ENCODE measurements around the gene COX11.

The COX11 gene

DNA sequence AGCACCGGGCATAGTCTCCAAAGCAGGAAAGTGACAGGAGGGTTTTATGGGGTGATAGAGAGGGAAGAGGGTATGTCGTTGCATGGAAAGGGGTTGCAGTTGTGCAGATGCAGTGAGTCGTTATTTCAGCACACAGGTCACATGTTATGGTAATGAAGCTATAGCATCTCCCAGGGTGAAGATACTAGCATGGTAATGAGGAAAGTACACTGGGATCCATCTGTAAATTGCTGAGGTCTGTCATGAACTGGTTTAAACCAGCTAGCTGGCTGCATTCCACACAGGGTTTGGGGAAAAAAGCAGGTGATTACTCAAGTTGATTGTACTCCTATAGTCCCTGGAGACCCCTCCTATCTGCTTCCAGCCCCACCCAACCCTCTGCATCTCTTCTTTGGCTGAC, 11.7 kb downstream of the COX11 start:
- peaks cover 2% of the 10 kb centered on the region for H3K4me1 ChIP-seq (ENCODE audit: control insufficient read depth, insufficient read depth, low read length)
- no peaks in the 10 kb centered on the region for H3K27me3 ChIP-seq (ENCODE audit: control insufficient read depth, insufficient read depth, low read length)
- no peak overlapping the region for H3K9ac ChIP-seq (ENCODE audit: low read depth, low read length)
- no peak overlapping the region for H3K4me3 ChIP-seq (ENCODE audit: low read depth, low read length)
- H3K36me3 ChIP-seq (ENCODE audit: control insufficient read depth, insufficient read depth, low read length) = peaks cover 22% of the 10 kb centered on the region
- no peaks in the 10 kb centered on the region for H3K9me3 ChIP-seq (ENCODE audit: control insufficient read depth, insufficient read depth, low read length)

DNA sequence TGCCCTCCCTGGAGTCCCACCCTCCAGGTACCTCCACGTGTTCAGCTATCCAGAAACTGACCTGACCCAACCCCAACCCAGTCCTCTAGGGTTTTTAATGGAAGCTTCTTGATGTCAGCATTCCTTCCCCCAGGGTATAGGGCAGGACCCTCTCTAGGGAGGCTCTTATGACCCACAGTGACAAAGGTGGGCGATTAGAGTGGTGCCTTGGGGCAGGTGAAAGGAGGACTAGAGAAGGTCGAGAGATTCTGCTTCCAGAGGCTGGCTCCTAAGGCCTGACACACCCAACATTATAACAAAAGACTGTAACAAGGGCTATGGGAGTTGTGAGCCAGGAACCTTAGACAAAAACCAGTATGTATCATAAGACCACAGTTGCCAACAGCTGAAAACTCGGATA, 17.2 kb downstream of the COX11 start:
- no peak overlapping the region for H3K9ac ChIP-seq (ENCODE audit: low read depth, low read length)
- no peaks in the 10 kb centered on the region for H3K9me3 ChIP-seq (ENCODE audit: control insufficient read depth, insufficient read depth, low read length)
- no peaks in the 10 kb centered on the region for H3K27me3 ChIP-seq (ENCODE audit: control insufficient read depth, insufficient read depth, low read length)
- H3K4me3 ChIP-seq (ENCODE audit: low read depth, low read length) = no peak overlapping the region
- H3K36me3 ChIP-seq (ENCODE audit: control insufficient read depth, insufficient read depth, low read length) = peaks cover 19% of the 10 kb centered on the region
- no peaks in the 10 kb centered on the region for H3K4me1 ChIP-seq (ENCODE audit: control insufficient read depth, insufficient read depth, low read length)

- Histone ChIP-seq H3K4me3 (ENCODE audit: low read depth, low read length) (no peak overlapping the region), H3K9me3 (ENCODE audit: control insufficient read depth, insufficient read depth, low read length) (no peaks in the 10 kb centered on the region), H3K36me3 (ENCODE audit: control insufficient read depth, insufficient read depth, low read length) (peaks cover 16% of the 10 kb centered on the region), H3K4me1 (ENCODE audit: control insufficient read depth, insufficient read depth, low read length) (no peaks in the 10 kb centered on the region), H3K9ac (ENCODE audit: low read depth, low read length) (no peak overlapping the region), H3K27me3 (ENCODE audit: control insufficient read depth, insufficient read depth, low read length) (no peaks in the 10 kb centered on the region)
Measured at GRCh38 chr17:54950116-54950515, 18.3 kb downstream of the COX11 start.

GRCh38 chr17:54948380-54948779, 20.1 kb downstream of the COX11 start:
- peaks cover 8% of the 10 kb centered on the region for H3K36me3 ChIP-seq (ENCODE audit: control insufficient read depth, insufficient read depth, low read length)
- H3K4me3 ChIP-seq (ENCODE audit: low read depth, low read length) = no peak overlapping the region

DNA sequence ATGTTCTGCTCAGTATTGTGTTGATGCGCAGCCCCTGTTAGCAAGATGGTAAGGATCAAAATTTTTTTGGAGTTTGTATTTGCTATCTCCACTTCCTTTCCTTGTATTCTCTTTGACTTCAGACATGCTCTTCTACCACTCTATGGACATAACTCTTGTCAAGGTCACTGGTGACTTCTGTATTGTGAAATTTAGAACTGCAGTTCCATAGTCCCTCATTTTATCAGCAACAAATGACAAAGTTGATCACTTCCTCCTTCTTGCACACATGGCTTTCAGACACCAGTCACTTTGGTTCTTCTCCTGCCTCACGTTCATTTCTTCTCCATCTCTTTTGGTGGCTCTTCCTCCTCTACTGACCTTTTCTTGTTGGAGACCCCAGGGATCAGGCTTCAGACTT, 21.1 kb downstream of the COX11 start:
- Histone ChIP-seq H3K9ac (ENCODE audit: low read depth, low read length) (no peak overlapping the region), H3K4me1 (ENCODE audit: control insufficient read depth, insufficient read depth, low read length) (no peaks in the 10 kb centered on the region), H3K9me3 (ENCODE audit: control insufficient read depth, insufficient read depth, low read length) (no peaks in the 10 kb centered on the region), H3K27me3 (ENCODE audit: control insufficient read depth, insufficient read depth, low read length) (no peaks in the 10 kb centered on the region), H3K4me3 (ENCODE audit: low read depth, low read length) (no peak overlapping the region), H3K36me3 (ENCODE audit: control insufficient read depth, insufficient read depth, low read length) (peaks cover 4% of the 10 kb centered on the region)

More at GRCh38 chr17:54948380-54948779, 20.1 kb downstream of the COX11 start:
- H3K27me3 ChIP-seq (ENCODE audit: control insufficient read depth, insufficient read depth, low read length) = no peaks in the 10 kb centered on the region
- no peaks in the 10 kb centered on the region for H3K9me3 ChIP-seq (ENCODE audit: control insufficient read depth, insufficient read depth, low read length)
- no peak overlapping the region for H3K9ac ChIP-seq (ENCODE audit: low read depth, low read length)
- no peaks in the 10 kb centered on the region for H3K4me1 ChIP-seq (ENCODE audit: control insufficient read depth, insufficient read depth, low read length)

GRCh38 chr17:54945671-54946070, 22.8 kb downstream of the COX11 start:
- Histone ChIP-seq H3K9ac (ENCODE audit: low read depth, low read length) (no peak overlapping the region), H3K4me1 (ENCODE audit: control insufficient read depth, insufficient read depth, low read length) (no peaks in the 10 kb centered on the region), H3K36me3 (ENCODE audit: control insufficient read depth, insufficient read depth, low read length) (peaks cover 4% of the 10 kb centered on the region), H3K4me3 (ENCODE audit: low read depth, low read length) (no peak overlapping the region), H3K9me3 (ENCODE audit: control insufficient read depth, insufficient read depth, low read length) (no peaks in the 10 kb centered on the region), H3K27me3 (ENCODE audit: control insufficient read depth, insufficient read depth, low read length) (no peaks in the 10 kb centered on the region)

GRCh38 chr17:54945231-54945630, 23.2 kb downstream of the COX11 start:
- H3K36me3 ChIP-seq (ENCODE audit: control insufficient read depth, insufficient read depth, low read length) = peaks cover 6% of the 10 kb centered on the region
- no peaks in the 10 kb centered on the region for H3K27me3 ChIP-seq (ENCODE audit: control insufficient read depth, insufficient read depth, low read length)
- H3K4me3 ChIP-seq (ENCODE audit: low read depth, low read length) = no peak overlapping the region

DNA sequence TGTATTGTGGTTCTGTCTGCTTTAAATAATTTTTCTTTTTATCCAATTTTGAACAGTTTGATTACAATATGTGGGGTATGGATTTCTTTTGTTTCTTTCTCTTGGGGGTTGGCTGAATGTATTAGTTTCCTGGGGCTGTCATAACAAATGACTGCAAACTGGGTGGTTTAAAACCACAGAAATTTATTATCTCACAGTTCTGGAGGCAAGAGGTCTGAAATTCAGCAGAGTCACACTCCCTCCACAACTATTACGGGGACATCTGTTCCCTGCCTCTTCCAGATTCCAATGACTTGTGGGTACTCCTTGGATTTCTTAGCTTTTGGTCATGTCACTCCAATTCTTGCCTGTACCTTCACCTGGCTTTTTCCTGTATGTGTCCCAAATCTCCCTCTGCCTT, 23.7 kb downstream of the COX11 start:
- Histone ChIP-seq H3K27me3 (ENCODE audit: control insufficient read depth, insufficient read depth, low read length) (no peaks in the 10 kb centered on the region), H3K4me1 (ENCODE audit: control insufficient read depth, insufficient read depth, low read length) (no peaks in the 10 kb centered on the region), H3K36me3 (ENCODE audit: control insufficient read depth, insufficient read depth, low read length) (peaks cover 6% of the 10 kb centered on the region), H3K9me3 (ENCODE audit: control insufficient read depth, insufficient read depth, low read length) (no peaks in the 10 kb centered on the region), H3K4me3 (ENCODE audit: low read depth, low read length) (no peak overlapping the region), H3K9ac (ENCODE audit: low read depth, low read length) (no peak overlapping the region)

More at GRCh38 chr17:54945231-54945630, 23.2 kb downstream of the COX11 start:
- Histone ChIP-seq H3K9me3 (ENCODE audit: control insufficient read depth, insufficient read depth, low read length) (no peaks in the 10 kb centered on the region), H3K4me1 (ENCODE audit: control insufficient read depth, insufficient read depth, low read length) (no peaks in the 10 kb centered on the region), H3K9ac (ENCODE audit: low read depth, low read length) (no peak overlapping the region)

DNA sequence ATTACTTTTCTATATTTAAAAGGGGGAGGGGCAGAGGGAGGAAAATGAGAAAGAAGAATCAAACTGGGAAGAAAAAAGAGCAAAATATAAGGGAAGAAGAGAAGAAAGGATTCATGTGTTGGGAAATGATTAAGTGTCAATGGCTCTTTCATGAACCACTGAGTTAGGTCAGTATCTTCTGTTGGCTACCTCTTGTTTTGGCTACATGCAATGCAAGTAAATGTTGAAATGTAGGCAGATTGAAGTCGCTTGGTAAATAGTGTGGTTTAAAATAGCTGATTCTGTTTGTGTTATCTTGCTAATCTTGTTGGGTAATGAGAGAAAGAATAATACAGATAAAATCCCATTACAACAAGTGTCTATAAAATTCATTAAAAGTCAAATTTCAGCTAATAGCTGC, 27.2 kb downstream of the COX11 start:
- Histone ChIP-seq H3K9me3 (ENCODE audit: control insufficient read depth, insufficient read depth, low read length) (no peaks in the 10 kb centered on the region), H3K9ac (ENCODE audit: low read depth, low read length) (no peak overlapping the region), H3K4me1 (ENCODE audit: control insufficient read depth, insufficient read depth, low read length) (no peaks in the 10 kb centered on the region), H3K36me3 (ENCODE audit: control insufficient read depth, insufficient read depth, low read length) (peaks cover 10% of the 10 kb centered on the region), H3K27me3 (ENCODE audit: control insufficient read depth, insufficient read depth, low read length) (no peaks in the 10 kb centered on the region), H3K4me3 (ENCODE audit: low read depth, low read length) (no peak overlapping the region)

DNA sequence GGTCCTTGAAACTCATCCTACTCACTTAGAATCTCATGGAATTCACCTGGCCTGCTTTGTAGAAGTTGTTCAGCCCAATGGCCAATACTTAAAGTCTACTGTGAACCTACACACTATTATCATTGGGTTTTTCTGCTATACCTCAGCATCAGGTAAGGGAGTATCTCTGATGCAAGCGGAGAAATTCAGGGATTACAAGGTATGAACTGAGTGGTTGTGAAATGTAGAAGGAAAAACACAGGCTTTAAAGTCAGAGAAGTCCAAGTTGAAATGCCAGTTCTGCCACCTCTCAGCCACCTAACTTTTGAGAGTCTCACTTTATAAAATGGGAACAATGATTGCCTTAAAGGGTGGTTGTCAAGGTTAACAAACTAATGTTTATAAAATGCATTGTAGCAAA, 31.0 kb downstream of the COX11 start:
- H3K4me1 ChIP-seq (ENCODE audit: control insufficient read depth, insufficient read depth, low read length) = no peaks in the 10 kb centered on the region
- no peaks in the 10 kb centered on the region for H3K27me3 ChIP-seq (ENCODE audit: control insufficient read depth, insufficient read depth, low read length)
- no peak overlapping the region for H3K4me3 ChIP-seq (ENCODE audit: low read depth, low read length)
- H3K36me3 ChIP-seq (ENCODE audit: control insufficient read depth, insufficient read depth, low read length) = peaks cover 32% of the 10 kb centered on the region
- H3K9ac ChIP-seq (ENCODE audit: low read depth, low read length) = no peak overlapping the region
- no peaks in the 10 kb centered on the region for H3K9me3 ChIP-seq (ENCODE audit: control insufficient read depth, insufficient read depth, low read length)

- Histone ChIP-seq H3K36me3 (ENCODE audit: control insufficient read depth, insufficient read depth, low read length) (peaks cover 32% of the 10 kb centered on the region), H3K9me3 (ENCODE audit: control insufficient read depth, insufficient read depth, low read length) (no peaks in the 10 kb centered on the region), H3K4me1 (ENCODE audit: control insufficient read depth, insufficient read depth, low read length) (no peaks in the 10 kb centered on the region), H3K4me3 (ENCODE audit: low read depth, low read length) (no peak overlapping the region), H3K9ac (ENCODE audit: low read depth, low read length) (no peak overlapping the region), H3K27me3 (ENCODE audit: control insufficient read depth, insufficient read depth, low read length) (no peaks in the 10 kb centered on the region)
Measured at GRCh38 chr17:54937018-54937417, 31.4 kb downstream of the COX11 start.

DNA sequence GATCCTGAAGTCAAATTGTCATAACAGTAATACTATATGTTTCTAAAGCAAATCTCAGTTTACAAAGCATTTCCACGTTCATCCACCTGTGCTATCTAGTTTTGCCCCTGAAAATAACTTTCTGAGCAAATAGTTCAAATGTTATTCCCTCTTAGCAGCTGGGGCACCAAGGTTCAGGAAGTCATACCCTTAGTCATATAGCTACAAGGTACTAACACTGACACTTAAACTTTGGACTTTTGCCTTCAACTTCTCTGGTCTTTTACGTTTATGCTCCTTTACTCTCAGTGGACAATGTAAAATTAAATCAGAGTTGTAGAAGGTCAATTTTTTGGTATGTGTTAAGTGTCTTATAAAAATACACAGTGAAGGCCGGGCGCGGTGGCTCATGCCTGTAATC, 33.0 kb downstream of the COX11 start:
- Histone ChIP-seq H3K9me3 (ENCODE audit: control insufficient read depth, insufficient read depth, low read length) (no peaks in the 10 kb centered on the region), H3K9ac (ENCODE audit: low read depth, low read length) (no peak overlapping the region), H3K4me3 (ENCODE audit: low read depth, low read length) (no peak overlapping the region), H3K36me3 (ENCODE audit: control insufficient read depth, insufficient read depth, low read length) (peaks cover 38% of the 10 kb centered on the region), H3K4me1 (ENCODE audit: control insufficient read depth, insufficient read depth, low read length) (no peaks in the 10 kb centered on the region), H3K27me3 (ENCODE audit: control insufficient read depth, insufficient read depth, low read length) (no peaks in the 10 kb centered on the region)

GRCh38 chr17:54933921-54934320, 34.5 kb downstream of the COX11 start:
- Histone ChIP-seq H3K36me3 (ENCODE audit: control insufficient read depth, insufficient read depth, low read length) (peaks cover 44% of the 10 kb centered on the region), H3K4me3 (ENCODE audit: low read depth, low read length) (no peak overlapping the region), H3K9me3 (ENCODE audit: control insufficient read depth, insufficient read depth, low read length) (no peaks in the 10 kb centered on the region), H3K9ac (ENCODE audit: low read depth, low read length) (no peak overlapping the region), H3K27me3 (ENCODE audit: control insufficient read depth, insufficient read depth, low read length) (no peaks in the 10 kb centered on the region), H3K4me1 (ENCODE audit: control insufficient read depth, insufficient read depth, low read length) (no peaks in the 10 kb centered on the region)

All from iPS-15b (cell line).